Heart right ventricle (tissue), 16 donors: ENCODE measurements around the gene NSUN2. TPM values are rescaled to one million over a fixed set of nuclear protein-coding genes. Genes with fewer than 3 reads are reported as not detected.

Experiments used
- ATAC-seq, 8 donors: fragments of 200-7000 bp; cut with Tn5 transposase; one replicate each; pipeline ENCODE4 v1.9.1; 2020; ENCODE audit warnings: mild to moderate bottlenecking in 8 of 8, moderate library complexity in 8 of 8, moderate number of reproducible peaks in 1 of 8
- DNase-seq, 2 donors: peaks; one replicate each; pipeline ENCODE4 v3.0.0-alpha.2; 2020
- H3K27ac ChIP-seq, 10 donors: fragments of 200-600 bp; sonication (generic) in 2 of 10; one replicate each; pipeline versions ENCODE4 v1.5.0 to v1.8.0; 2020 to 2022; ENCODE audit warnings: mild to moderate bottlenecking in 3 of 10
- H3K27me3 ChIP-seq, 7 donors: fragments of 200-600 bp; one replicate each; pipeline ENCODE4 v1.8.0; 2021 to 2022; ENCODE audit warnings: mild to moderate bottlenecking in 2 of 7
- H3K36me3 ChIP-seq, 9 donors: fragments of 200-600 bp; sonication (generic) in 1 of 9; one replicate each; pipeline versions ENCODE4 v1.5.0 to v1.8.0; 2020 to 2022; ENCODE audit warnings: mild to moderate bottlenecking in 2 of 9
- H3K4me1 ChIP-seq, 9 donors: fragments of 200-600 bp; sonication (generic) in 1 of 9; one replicate each; pipeline versions ENCODE4 v1.5.0 to v1.8.0; 2020 to 2022; ENCODE audit warnings: mild to moderate bottlenecking in 4 of 9
- H3K4me3 ChIP-seq, 10 donors: fragments of 200-600 bp; sonication (generic) in 2 of 10; one replicate each; pipeline versions ENCODE4 v1.5.0 to v1.8.0; 2020 to 2022; ENCODE audit warnings: mild to moderate bottlenecking in 7 of 10, moderate library complexity in 2 of 10
- H3K9me3 ChIP-seq, 11 donors: fragments of 200-600 bp in 10 of 11; sonication (generic) in 2 of 11; one replicate each; pipeline versions ENCODE4 v1.5.0 to v1.8.0; 2013 to 2022; ENCODE audit warnings: mild to moderate bottlenecking in 2 of 11, control low read depth in 1 of 11, moderate library complexity in 1 of 11
- CTCF ChIP-seq, 9 donors: fragments of 200-600 bp; sonication (generic) in 2 of 9; IDR thresholded peaks; one replicate each; pipeline versions ENCODE4 v1.5.0 to v1.8.0; 2021 to 2022; ENCODE audit warnings: antibody characterized with exemption in 9 of 9, mild to moderate bottlenecking in 5 of 9, moderate library complexity in 1 of 9
- WGBS, 2 donors: extraction: QIAGEN DNeasy Blood & Tissue Kit; methylation state at CpG; one replicate each; pipeline ENCODE4 v1.1.7; 2013; ENCODE audit warnings: inconsistent platforms in 1 of 2; 5-methylcytosine and 5-hydroxymethylcytosine counted together
- intact Hi-C, 10 donors: fragments of 100-400 bp; cut with DNase I; formaldehyde crosslinking; loops; one replicate each; pipeline versions ENCODE4 v1.11.1 to v1.14.2; 2022
- polyA plus RNA-seq, 2 donors: library from polyadenylated mRNA; stranded (reverse); fragments of 200-250 nt; gene quantifications; one replicate each; pipeline ENCODE4 v1.2.3, GENCODE V29; 2013
- total RNA-seq, 10 donors: library from RNA; stranded (reverse); fragmentation: NEBNext Ultra II Directional in 3 of 10; extraction: Animal tissue kit (Norgen Biotek cat#: 25700) in 3 of 10; gene quantifications; one replicate each; pipeline versions ENCODE4 v1.2.1 to v1.2.4, GENCODE V29; 2021 to 2023
- donor health status: Arrhythmogenic right ventricular cardiomyopathy.
- donor health status: ischemic (EF 13 %, LVEDD 7.1; RV severe dilation, severe dysfunction).
- donor health status: healthy with polysubstance abuse.
- donor health status: DM: no; HTN: yes; CAD: no.
- donor health status: DM: no; HTN: no; CAD: no.
- donor health status: ischemic (EF 25% LVEDD 6.9; RV normal size, moderate dysfunction).
- donor health status: ischemic (EF 25% LVEDD 5.7; RV mildly dilated, moderate dysfunction).
- donor health status: healthy.
- donor health status: DM: yes; HTN: yes; CAD: no.
- donor health status: Ischemic cardiomyopathy.
- donor health status: ischemic (EF 35%, LVEDD 5.7; RV mildly dilated, moderate dysfunction).
- donor health status: nonischemic (EF 11% LVEDD 7.7; RV severe dilation, severe dysfunction).
- donor health status: DM: yes; HTN: yes; CAD: no.
- donor health status: PGD.
- donor health status: ischemic (EF 29% LVEDD 5.4; RV normal size, mild dysfunction).
- donor health status: nonischemic (EF 23%, LVEDD 6.1; RV moderate dilation, normal function).

Gene NSUN2
- total and polyA plus RNA-seq, 12 donors, result 27.9 to 42.6 (median 34.9) TPM

GRCh38 chr5:6615034-6615815 lies 17.6 kb downstream of the NSUN2 start:
- TF ChIP-seq CTCF (IDR thresholded peaks at IDR 0.05), result no peak
- H3K27ac ChIP-seq, result no peak overlapping the region
- intact Hi-C loops, result no loop called here
- 87 to 90% methylated on average over 8 of the region's 8 CpGs for WGBS, 2 donors
- H3K36me3 ChIP-seq, result peaks cover 0 to 100% (median 73%) of the 10 kb centered on the region in 9 donors
- no peaks in the 10 kb centered on the region for H3K9me3 ChIP-seq
- ATAC-seq (no peak), DNase-seq (no peak)
- H3K4me1 ChIP-seq, result no peaks in the 10 kb centered on the region
- H3K4me3 ChIP-seq, result no peak overlapping the region
- no peaks in the 10 kb centered on the region for H3K27me3 ChIP-seq

DNA sequence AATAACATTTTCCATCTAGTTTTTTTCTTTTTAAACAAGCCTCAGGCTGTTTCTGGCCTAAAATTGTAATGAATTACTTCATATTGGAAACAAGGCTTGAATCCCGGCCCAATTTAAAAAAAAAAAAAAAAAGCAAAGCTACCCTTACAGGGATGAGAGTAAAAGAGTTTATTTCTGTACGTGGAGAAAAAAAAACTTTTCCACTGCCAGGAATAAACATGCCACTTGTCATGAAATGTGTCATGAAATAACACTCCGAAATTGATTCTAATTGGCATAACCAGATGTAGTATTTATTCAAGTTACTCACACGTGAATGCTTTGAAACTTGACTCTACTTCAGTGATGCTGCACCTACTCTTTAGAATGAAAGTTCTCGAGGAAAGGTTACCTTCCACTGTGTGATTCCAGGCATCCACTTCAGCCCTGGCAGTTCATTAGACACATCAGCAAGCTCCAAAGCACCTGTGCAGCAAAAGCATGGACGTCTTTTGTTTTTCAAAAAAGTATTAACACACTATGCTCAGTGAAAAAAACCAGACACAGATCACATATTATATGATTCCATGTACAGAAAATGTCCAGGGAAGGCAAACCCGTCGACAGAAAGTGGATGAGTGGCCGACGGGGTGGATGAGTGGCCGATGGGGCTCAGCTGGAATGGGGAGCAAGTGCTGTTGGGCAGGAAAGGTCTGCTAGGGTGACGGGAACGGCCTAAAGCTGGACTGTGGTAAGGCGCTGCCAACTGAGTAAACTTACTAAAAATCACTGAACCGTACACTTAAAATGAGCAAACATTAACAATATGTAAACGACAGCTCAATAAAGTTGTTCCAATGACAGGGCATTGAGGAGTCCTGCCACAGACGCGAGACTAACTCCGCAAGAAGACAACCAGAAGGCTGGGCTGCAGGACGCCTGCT lies 21.2 kb downstream of the NSUN2 start:
- DNase-seq, result no peak
- Histone ChIP-seq H3K9me3 (no peaks in the 10 kb centered on the region), H3K27ac (no peak overlapping the region), H3K4me1 (no peaks in the 10 kb centered on the region), H3K4me3 (no peak overlapping the region), H3K27me3 (no peaks in the 10 kb centered on the region), H3K36me3 (peaks cover 0 to 100% (median 73%) of the 10 kb centered on the region in 9 donors)
- WGBS, 2 donors, result 85 to 88% methylated on average over 20 of the region's 20 CpGs
- TF ChIP-seq CTCF (IDR thresholded peaks at IDR 0.05), result no peak
- no peak for ATAC-seq
- intact Hi-C loops, result no loop called here

DNA sequence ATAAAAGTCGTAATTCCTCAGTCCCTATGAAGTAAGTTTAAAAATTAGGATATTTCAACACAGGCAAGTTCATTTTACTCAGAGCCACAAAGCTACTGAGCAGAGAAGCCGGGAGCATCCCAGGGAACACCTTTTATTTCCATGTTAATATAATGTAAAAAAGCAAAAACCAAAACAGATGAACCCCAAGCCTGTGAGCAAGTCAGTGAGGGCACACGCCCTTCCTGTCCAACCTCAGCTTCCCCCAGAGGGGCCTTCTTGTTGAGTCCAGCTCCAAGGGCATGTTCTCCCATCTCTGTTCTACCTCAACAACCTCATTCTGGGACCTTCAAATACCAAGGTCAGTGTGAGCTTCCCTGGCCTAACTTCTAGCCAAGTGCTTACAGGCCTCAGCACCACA lies 24.8 kb downstream of the NSUN2 start:
- Histone ChIP-seq H3K4me3 (no peak overlapping the region), H3K36me3 (peaks cover 0 to 100% (median 78%) of the 10 kb centered on the region in 9 donors), H3K27ac (no peak overlapping the region), H3K4me1 (no peaks in the 10 kb centered on the region), H3K9me3 (no peaks in the 10 kb centered on the region), H3K27me3 (no peaks in the 10 kb centered on the region)
- DNase-seq (no peak), ATAC-seq (no peak)
- no peak for TF ChIP-seq CTCF (IDR thresholded peaks at IDR 0.05)
- WGBS, 2 donors, result 94 to 95% methylated on average over 3 of the region's 3 CpGs
- intact Hi-C loops, result no loop called here

GRCh38 chr5:6607559-6607936 lies 25.3 kb downstream of the NSUN2 start:
- no peak for TF ChIP-seq CTCF (IDR thresholded peaks at IDR 0.05)
- Histone ChIP-seq H3K36me3 (peaks cover 0 to 100% (median 81%) of the 10 kb centered on the region in 9 donors), H3K4me1 (no peaks in the 10 kb centered on the region), H3K27me3 (no peaks in the 10 kb centered on the region), H3K9me3 (no peaks in the 10 kb centered on the region), H3K27ac (no peak overlapping the region), H3K4me3 (no peak overlapping the region)
- peak in 1 of 8 donors; percentile 44 for ATAC-seq
- WGBS, 2 donors, result 79 to 92% methylated on average over 5 of the region's 5 CpGs
- intact Hi-C loops, result no loop called here
- DNase-seq, result no peak
